Esophagus (tissue), 2 donors: ENCODE measurements around the gene TNFAIP8L3. TPM values are rescaled to one million over a fixed set of nuclear protein-coding genes. Genes with fewer than 3 reads are reported as not detected.
"Not testable (repeated sequence)": the region's sequence is repeated elsewhere in the genome, so short reads cannot be mapped to it uniquely, and the experiment has no call there.

Source experiments
- H3K27ac ChIP-seq, 2 donors: one replicate each; pipeline ENCODE4 v1.5.1; 2013; ENCODE audit warnings: low read depth in 2 of 2, mild to moderate bottlenecking in 2 of 2, inconsistent platforms in 1 of 2, low read length in 1 of 2, moderate library complexity in 1 of 2
- H3K27me3 ChIP-seq, 2 donors: one replicate each; pipeline ENCODE4 v1.6.1; 2013; ENCODE audit warnings: low read length in 2 of 2, control low read depth in 1 of 2, mild to moderate bottlenecking in 1 of 2; ENCODE audit not compliant: insufficient read depth in 2 of 2, control insufficient read depth in 1 of 2
- H3K36me3 ChIP-seq, 2 donors: one replicate each; pipeline ENCODE4 v1.6.1; 2013; ENCODE audit warnings: low read length in 1 of 2; ENCODE audit not compliant: control insufficient read depth in 2 of 2, insufficient read depth in 2 of 2
- H3K4me1 ChIP-seq, 2 donors: one replicate each; pipeline ENCODE4 v1.6.1; 2013; ENCODE audit warnings: low read length in 1 of 2; ENCODE audit not compliant: control insufficient read depth in 2 of 2, insufficient read depth in 2 of 2
- H3K4me3 ChIP-seq, 2 donors: one replicate each; pipeline ENCODE4 v1.5.1; 2013; ENCODE audit warnings: low read length in 2 of 2, mild to moderate bottlenecking in 2 of 2, low read depth in 1 of 2, moderate library complexity in 1 of 2
- H3K9me3 ChIP-seq, 2 donors: one replicate each; pipeline ENCODE4 v1.6.1; 2013; ENCODE audit warnings: mild to moderate bottlenecking in 2 of 2, low read depth in 1 of 2, low read length in 1 of 2, moderate library complexity in 1 of 2; ENCODE audit not compliant: control insufficient read depth in 2 of 2, insufficient read depth in 1 of 2
- WGBS, 2 donors: extraction: QIAGEN DNeasy Blood & Tissue Kit; methylation state at CpG; one replicate each; pipeline ENCODE4 v1.1.7; 2013; 5-methylcytosine and 5-hydroxymethylcytosine counted together
- polyA plus RNA-seq, 2 donors: library from polyadenylated mRNA; stranded (reverse); fragments of 200-250 nt; gene quantifications; one replicate each; pipeline ENCODE4 v1.2.3, GENCODE V29; 2013
- donor health status: healthy with polysubstance abuse.
- donor health status: Bipolar disorder and iron deficiency.

Gene TNFAIP8L3
- 1 to 10 TPM; 9.0 to 9.3 TPM for polyA plus RNA-seq

GRCh38 chr15:51094606-51095569 is at the start of gene TNFAIP8L3:
Gene TNFAIP8L3 (minus strand): TSS chr15:51094906. CDS start chr15:51094595, 311 bp downstream.
- peak within 1 kb of the TSS; percentile 63 to 69 for H3K4me3 ChIP-seq
- 2% methylated on average over 84 to 98 of the region's 98 CpGs for WGBS, 2 donors
- H3K27me3 ChIP-seq = no peaks in the 10 kb centered on the region
- no peaks in the 10 kb centered on the region for H3K9me3 ChIP-seq
- no peaks in the 10 kb centered on the region for H3K36me3 ChIP-seq
- peaks cover 3 to 5% of the 10 kb centered on the region in 2 donors for H3K4me1 ChIP-seq
- peak within 1 kb of the TSS; percentile 71 to 75 for H3K27ac ChIP-seq

DNA sequence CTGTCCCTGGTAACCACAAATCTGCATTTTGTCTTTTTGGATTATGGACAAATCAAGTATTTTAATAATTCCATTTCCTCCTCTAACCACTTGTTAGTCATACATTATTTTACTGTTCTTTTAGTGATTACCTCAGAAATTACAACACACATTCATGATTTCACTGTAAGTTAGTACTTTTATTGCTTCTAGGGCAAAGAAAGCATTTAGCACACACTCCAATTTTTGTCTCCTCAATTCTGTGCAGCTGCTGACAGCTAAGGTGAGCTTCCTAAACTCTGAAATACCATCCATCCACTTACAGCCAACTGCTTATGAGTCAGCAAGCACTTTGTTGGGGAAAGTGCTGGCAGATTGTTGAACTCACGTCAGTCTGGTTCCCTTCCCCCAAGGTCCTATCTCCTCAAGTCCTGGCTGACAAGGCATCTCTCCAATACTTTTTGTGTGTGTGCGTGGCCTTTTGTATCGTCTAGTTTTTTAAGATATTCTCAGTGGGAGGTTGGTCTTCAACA is 49.4 kb upstream of the TNFAIP8L3 start:
- Histone ChIP-seq H3K36me3 (no peaks in the 10 kb centered on the region), H3K27me3 (no peaks in the 10 kb centered on the region), H3K4me3 (no peak overlapping the region), H3K27ac (no peak overlapping the region), H3K9me3 (no peaks in the 10 kb centered on the region), H3K4me1 (no peaks in the 10 kb centered on the region)
- 66 to 70% methylated on average over 3 of the region's 3 CpGs for WGBS, 2 donors

DNA sequence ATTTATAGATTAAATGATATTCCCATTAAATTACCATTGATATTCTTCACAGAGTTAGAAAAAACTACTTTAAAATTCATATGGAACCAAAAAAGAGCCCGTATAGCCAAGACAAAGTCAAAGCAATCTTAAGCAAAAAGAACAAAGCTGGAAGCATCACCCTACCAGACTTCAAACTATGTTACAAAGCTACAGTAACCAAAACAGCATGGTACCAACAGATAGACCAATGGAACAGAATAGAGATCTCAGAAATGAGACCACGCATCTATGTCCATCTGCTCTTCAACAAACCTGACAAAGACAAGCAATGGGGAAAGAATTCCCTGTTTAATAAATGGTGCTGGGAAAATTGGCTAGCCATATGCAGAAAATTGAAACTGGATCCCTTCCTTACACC is 45.6 kb upstream of the TNFAIP8L3 start:
- H3K9me3 ChIP-seq, H3K4me1 ChIP-seq, H3K36me3 ChIP-seq, H3K27me3 ChIP-seq, H3K4me3 ChIP-seq, H3K27ac ChIP-seq: not testable (repeated sequence)
- 67 to 84% methylated on average over 2 of the region's 2 CpGs for WGBS, 2 donors

- no peaks in the 10 kb centered on the region for H3K36me3 ChIP-seq
- WGBS, 2 donors = 83 to 89% methylated on average over 1 of the region's 1 CpG
- H3K4me1 ChIP-seq = no peaks in the 10 kb centered on the region
- no peak overlapping the region for H3K27ac ChIP-seq
- H3K27me3 ChIP-seq = no peaks in the 10 kb centered on the region
- H3K9me3 ChIP-seq = no peaks in the 10 kb centered on the region
- no peak overlapping the region for H3K4me3 ChIP-seq
These were observed 44.4 kb upstream of the TNFAIP8L3 start for GRCh38 chr15:51139091-51139490.

- Histone ChIP-seq H3K4me1 (no peaks in the 10 kb centered on the region), H3K36me3 (no peaks in the 10 kb centered on the region), H3K4me3 (no peak overlapping the region), H3K27ac (no peak overlapping the region), H3K9me3 (no peaks in the 10 kb centered on the region), H3K27me3 (no peaks in the 10 kb centered on the region)
- WGBS, 2 donors = 47 to 57% methylated on average over 5 of the region's 5 CpGs
These were observed 43.2 kb upstream of the TNFAIP8L3 start for GRCh38 chr15:51137880-51138430.

DNA sequence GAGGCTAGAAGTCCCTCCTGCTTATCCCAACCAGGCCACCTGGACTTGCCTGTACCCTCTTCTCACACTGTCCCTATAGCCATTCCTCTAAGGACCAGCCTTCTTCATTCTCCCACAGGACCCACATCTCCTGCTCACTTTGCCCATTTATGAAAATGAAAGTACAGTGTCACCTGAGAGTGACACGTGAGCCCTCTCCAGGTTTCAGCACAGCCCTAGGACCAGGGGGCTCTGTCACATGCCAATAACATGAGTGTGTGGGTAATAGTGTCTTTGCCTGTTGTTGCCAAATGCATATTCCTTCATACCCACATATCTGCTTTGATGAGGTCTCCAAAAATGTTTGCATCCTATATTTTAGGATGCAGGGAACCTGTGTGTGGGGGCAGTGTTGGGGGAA is 42.3 kb upstream of the TNFAIP8L3 start:
- Histone ChIP-seq H3K27ac (no peak overlapping the region), H3K4me3 (no peak overlapping the region), H3K9me3 (no peaks in the 10 kb centered on the region), H3K36me3 (no peaks in the 10 kb centered on the region), H3K27me3 (no peaks in the 10 kb centered on the region), H3K4me1 (no peaks in the 10 kb centered on the region)
- WGBS, 2 donors = 67 to 76% methylated on average over 1 of the region's 1 CpG

GRCh38 chr15:51135276-51135675 is 40.6 kb upstream of the TNFAIP8L3 start:
- WGBS, 2 donors = 74 to 84% methylated on average over 2 of the region's 2 CpGs
- H3K9me3 ChIP-seq = no peaks in the 10 kb centered on the region

DNA sequence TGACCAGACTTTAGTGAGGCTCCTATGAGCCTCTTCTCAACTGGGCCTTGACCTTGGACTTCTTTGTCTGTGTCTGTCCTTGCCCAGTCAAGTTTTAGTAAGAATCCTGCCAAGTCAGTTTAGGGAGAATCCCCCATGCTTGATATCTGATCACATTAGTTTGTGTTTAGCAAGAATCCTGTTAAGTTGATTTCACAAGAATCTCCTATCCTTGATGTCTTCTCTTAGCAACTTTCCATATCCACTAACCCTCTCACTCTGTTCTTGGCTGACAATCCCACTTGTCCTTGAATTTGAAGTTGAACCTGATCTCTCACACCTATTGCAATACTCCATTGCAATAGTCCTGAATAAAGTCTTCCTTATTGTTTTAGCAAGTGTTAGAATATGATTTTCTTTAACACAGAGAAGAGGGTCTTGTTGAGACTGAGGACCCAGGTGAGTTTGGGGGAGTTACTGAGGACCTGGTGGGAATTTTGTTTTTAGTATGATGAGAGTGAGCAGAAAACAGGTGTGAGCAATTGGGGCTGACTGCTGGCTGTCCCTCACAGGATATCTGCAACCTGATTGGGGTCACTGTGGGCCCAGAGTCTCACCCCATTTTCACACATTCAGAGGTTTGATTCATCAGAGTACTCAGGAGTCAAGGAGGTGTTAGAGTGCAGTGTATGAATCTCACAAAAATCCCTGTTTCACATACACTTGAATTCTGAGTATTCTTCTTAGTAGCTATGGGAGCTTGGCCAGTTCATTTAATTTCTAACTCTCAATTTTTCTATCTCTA is 39.9 kb upstream of the TNFAIP8L3 start:
- Histone ChIP-seq H3K36me3 (no peaks in the 10 kb centered on the region), H3K27me3 (no peaks in the 10 kb centered on the region), H3K27ac (no peak overlapping the region), H3K9me3 (no peaks in the 10 kb centered on the region), H3K4me1 (no peaks in the 10 kb centered on the region), H3K4me3 (no peak overlapping the region)

More at GRCh38 chr15:51135276-51135675, 40.6 kb upstream of the TNFAIP8L3 start:
- Histone ChIP-seq H3K4me1 (no peaks in the 10 kb centered on the region), H3K27ac (no peak overlapping the region), H3K27me3 (no peaks in the 10 kb centered on the region), H3K4me3 (no peak overlapping the region), H3K36me3 (no peaks in the 10 kb centered on the region)

DNA sequence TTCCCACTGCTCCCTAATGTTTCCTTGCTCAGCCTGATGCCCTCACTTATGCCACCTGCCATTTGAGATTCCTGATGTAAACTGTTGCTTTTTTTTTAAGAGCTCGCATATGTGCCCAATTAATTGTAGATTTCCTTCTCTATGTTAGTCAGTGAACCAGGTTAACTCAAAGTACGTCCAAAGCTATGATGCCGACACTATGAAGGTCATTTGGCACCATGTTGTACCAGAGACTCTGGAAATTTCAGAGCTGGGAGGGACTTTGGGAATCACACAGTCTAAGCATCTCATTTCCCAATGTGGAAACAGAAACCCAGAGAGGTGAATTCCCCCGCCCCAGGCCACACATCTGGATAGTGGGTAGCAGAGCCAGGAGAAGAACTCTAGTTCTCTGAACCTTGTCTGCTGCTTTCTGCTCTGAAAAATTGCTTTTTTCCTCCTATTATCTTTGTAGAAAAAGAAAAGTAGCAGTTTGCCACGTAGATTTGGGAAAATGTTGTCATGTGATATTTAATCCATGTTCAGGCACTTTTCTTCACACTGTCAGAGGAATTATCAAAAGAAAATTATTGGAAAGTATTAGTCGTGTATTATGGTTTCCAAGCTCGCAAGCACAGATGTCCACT is 38.5 kb upstream of the TNFAIP8L3 start:
- Histone ChIP-seq H3K27me3 (no peaks in the 10 kb centered on the region), H3K27ac (no peak overlapping the region), H3K9me3 (no peaks in the 10 kb centered on the region), H3K36me3 (no peaks in the 10 kb centered on the region), H3K4me1 (no peaks in the 10 kb centered on the region), H3K4me3 (no peak overlapping the region)
- 49 to 53% methylated on average over 7 of the region's 7 CpGs for WGBS, 2 donors
